Panc1 (cell line): ENCODE data around the gene TMUB1. TPM values are rescaled to one million over a fixed set of nuclear protein-coding genes. Genes with fewer than 3 reads are reported as not detected.

Experiments used
- ATAC-seq: fragments of 200-7000 bp; cut with Tn5 transposase; 2 replicates; pipeline ENCODE4 v1.9.1; 2020; ENCODE audit warnings: mild to moderate bottlenecking, moderate library complexity
- BruUV-seq: library from RNA; stranded (reverse); fragments of 400-500 nt; replicated peaks from 2 replicates; lab custom pipeline; 2021; lab: Mats Ljungman, UMichigan
- CTCF ChIA-PET: fragments of 300-600 bp; sonication (Branson Sonifier 250); formaldehyde crosslinking; loops from one replicate; lab custom pipeline; 2022; ENCODE audit warnings: antibody characterized with exemption; lab: Charles Lee
- POLR2A ChIA-PET: fragments of 300-600 bp; sonication (Branson Sonifier 250); formaldehyde crosslinking; loops from one replicate; lab custom pipeline; 2022; ENCODE audit warnings: antibody characterized with exemption; lab: Charles Lee
- DNase-seq: peaks from one replicate; pipeline ENCODE4 v3.0.0-alpha.2; 2010; ENCODE audit warnings: low read depth, low spot score
- H3K27ac ChIP-seq: 2 replicates; pipeline ENCODE4 v1.5.1; 2011; ENCODE audit warnings: mild to moderate bottlenecking, low read length, inconsistent platforms
- H3K27me3 ChIP-seq: fragments of 200-500 bp; sonication (Bioruptor generic); 2 replicates; pipeline ENCODE4 v1.6.0; 2014; ENCODE audit warnings: low read length, inconsistent platforms; ENCODE audit not compliant: control insufficient read depth, insufficient read depth
- H3K36me3 ChIP-seq: fragments of 200-500 bp; sonication (Bioruptor generic); 2 replicates; pipeline ENCODE4 v1.5.1; 2014; ENCODE audit warnings: inconsistent platforms, mild to moderate bottlenecking, low read length, moderate library complexity; ENCODE audit not compliant: control insufficient read depth, insufficient read depth
- H3K4me1 ChIP-seq: 2 replicates; pipeline ENCODE4 v1.5.1; 2011; ENCODE audit warnings: inconsistent platforms, mild to moderate bottlenecking, low read length, moderate library complexity; ENCODE audit not compliant: control insufficient read depth, insufficient read depth
- H3K4me3 ChIP-seq, 2 experiments: 2 replicates each; pipeline ENCODE4 v1.5.1; 2011 to 2012; ENCODE audit warnings: low read depth in 2 of 2, low read length in 2 of 2, mild to moderate bottlenecking in 2 of 2, inconsistent platforms in 1 of 2, moderate library complexity in 1 of 2
- H3K9me3 ChIP-seq: fragments of 200-500 bp; sonication (Bioruptor generic); 2 replicates; pipeline ENCODE4 v1.5.1; 2014; ENCODE audit warnings: low read depth, mild to moderate bottlenecking, inconsistent platforms, low read length, moderate library complexity; ENCODE audit not compliant: control insufficient read depth, insufficient read depth
- POLR2AphosphoS5 ChIP-seq: IDR thresholded peaks from 2 replicates; pipeline ENCODE4 v1.6.1; 2012; ENCODE audit warnings: mild to moderate bottlenecking, low read depth, low read length, moderate library complexity
- REST ChIP-seq, 2 experiments: IDR thresholded peaks; 2 replicates each; pipeline ENCODE4 v1.6.1; 2011 to 2012; ENCODE audit warnings: low read depth in 2 of 2, control low read depth in 1 of 2, low read length in 1 of 2, mild to moderate bottlenecking in 1 of 2, moderate library complexity in 1 of 2; ENCODE audit not compliant: insufficient read depth in 1 of 2
- SIN3A ChIP-seq: IDR thresholded peaks from 2 replicates; pipeline ENCODE4 v1.6.1; 2012; ENCODE audit warnings: low read depth, mild to moderate bottlenecking, low read length, moderate library complexity, borderline replicate concordance; ENCODE audit not compliant: insufficient read depth
- TCF7L2 ChIP-seq: IDR thresholded peaks from 2 replicates; pipeline ENCODE4 v1.6.1; 2011; ENCODE audit warnings: mild to moderate bottlenecking, low read depth, low read length, inconsistent platforms
- in situ Hi-C: cut with HindIII; loops from 2 replicates; pipeline ENCODE4 v1.10.0; 2016; ENCODE audit warnings: low sequenced_read_pairs, low pct_unique_long_range_greater_than_20kb
- intact Hi-C: fragments of 100-400 bp; cut with micrococcal nuclease; formaldehyde crosslinking; loops from one replicate; pipeline ENCODE4 v1.10.0; 2022; ENCODE audit not compliant: unreplicated experiment
- total RNA-seq: library from RNA; stranded (reverse); gene quantifications from one replicate; pipeline ENCODE4 v1.2.1, GENCODE V29; 2021; ENCODE audit not compliant: unreplicated experiment
- TF ChIP-seq, protein P1 (sequence below): fragments of 450-650 bp; IDR thresholded peaks from 2 replicates; pipeline ENCODE4 v1.5.1; 2017; ENCODE audit warnings: mild to moderate bottlenecking

TMUB1 gene
- total RNA-seq, 1 experiment from 2014 or later = 112 TPM

DNA sequence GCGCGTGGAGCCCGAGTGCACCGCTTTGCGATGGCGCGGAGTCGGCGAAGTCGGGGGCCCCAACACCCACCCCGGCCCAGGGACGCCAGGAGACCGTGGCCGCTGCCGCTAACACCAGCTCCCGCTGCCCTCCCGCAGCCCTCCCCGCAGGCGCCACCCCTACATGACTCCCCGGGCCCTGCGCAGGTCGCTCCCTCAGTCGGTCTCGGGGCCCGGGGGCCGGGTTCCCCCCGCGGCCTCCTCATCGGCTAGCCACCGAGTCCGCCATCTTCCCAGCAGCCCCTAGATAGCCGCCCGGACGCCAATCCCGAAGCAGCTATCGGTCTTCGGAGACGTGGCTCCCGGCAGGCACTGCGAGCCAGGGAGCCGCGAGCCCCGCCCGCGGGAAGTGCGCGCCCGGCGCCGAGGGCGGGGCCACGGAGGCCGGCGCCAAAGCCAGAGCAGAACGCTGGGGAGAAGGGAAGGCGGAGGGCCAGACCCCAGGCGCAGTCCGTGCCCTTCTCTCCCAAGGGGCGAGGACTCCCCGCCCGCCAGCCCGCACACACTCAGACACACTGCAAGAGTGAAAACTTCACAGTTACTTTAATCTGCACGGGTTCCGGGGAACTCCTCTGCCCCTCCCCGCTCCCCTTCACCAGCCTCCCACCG, 2.6 kb downstream of the TMUB1 start, which contains the start of gene FASTK:
Gene FASTK (minus strand): TSS at position 288 of the 648 bp plus-strand sequence. CDS start 43 bp downstream, at position 245.
- Histone ChIP-seq H3K27me3 (no peaks in the 10 kb centered on the region), H3K4me1 (peaks cover 54% of the 10 kb centered on the region), H3K9me3 (no peaks in the 10 kb centered on the region), H3K27ac (peak within 1 kb of the TSS; percentile 91), H3K36me3 (no peaks in the 10 kb centered on the region), H3K4me3 (peak within 1 kb of the TSS; percentile 74 to 93)
- ChIA-PET POLR2A (interaction anchor here (1.0 kb wide), 1 partner anchor 10 kb away, joined by 4 read pairs; no protein-coding TSS in a partner anchor), CTCF (interaction anchor here (0.9 kb wide), 1 partner anchor 71 kb away, joined by 3 read pairs; no protein-coding TSS in a partner anchor)
- DNase-seq (no peak), ATAC-seq (peak; percentile 62)
- intact Hi-C loops = no loop called here
- no TSS peak for BruUV-seq
- no peak for TF ChIP-seq SIN3A
- TF ChIP-seq TCF7L2 = no peak
- TF ChIP-seq, protein P1, sequence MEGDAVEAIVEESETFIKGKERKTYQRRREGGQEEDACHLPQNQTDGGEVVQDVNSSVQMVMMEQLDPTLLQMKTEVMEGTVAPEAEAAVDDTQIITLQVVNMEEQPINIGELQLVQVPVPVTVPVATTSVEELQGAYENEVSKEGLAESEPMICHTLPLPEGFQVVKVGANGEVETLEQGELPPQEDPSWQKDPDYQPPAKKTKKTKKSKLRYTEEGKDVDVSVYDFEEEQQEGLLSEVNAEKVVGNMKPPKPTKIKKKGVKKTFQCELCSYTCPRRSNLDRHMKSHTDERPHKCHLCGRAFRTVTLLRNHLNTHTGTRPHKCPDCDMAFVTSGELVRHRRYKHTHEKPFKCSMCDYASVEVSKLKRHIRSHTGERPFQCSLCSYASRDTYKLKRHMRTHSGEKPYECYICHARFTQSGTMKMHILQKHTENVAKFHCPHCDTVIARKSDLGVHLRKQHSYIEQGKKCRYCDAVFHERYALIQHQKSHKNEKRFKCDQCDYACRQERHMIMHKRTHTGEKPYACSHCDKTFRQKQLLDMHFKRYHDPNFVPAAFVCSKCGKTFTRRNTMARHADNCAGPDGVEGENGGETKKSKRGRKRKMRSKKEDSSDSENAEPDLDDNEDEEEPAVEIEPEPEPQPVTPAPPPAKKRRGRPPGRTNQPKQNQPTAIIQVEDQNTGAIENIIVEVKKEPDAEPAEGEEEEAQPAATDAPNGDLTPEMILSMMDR = no peak
- TF ChIP-seq POLR2AphosphoS5 = peak; percentile 91
- in situ Hi-C loops = no loop called here

- CTCF ChIA-PET = no interaction called here
- in situ Hi-C loops (no loop called here), intact Hi-C loops (no loop called here)
- Histone ChIP-seq H3K4me1 (peaks cover 54% of the 10 kb centered on the region), H3K9me3 (no peaks in the 10 kb centered on the region), H3K27ac (peak overlapping the region; percentile 91), H3K4me3 (peak overlapping the region; percentile 74 to 93), H3K27me3 (no peaks in the 10 kb centered on the region), H3K36me3 (no peaks in the 10 kb centered on the region)
- TF ChIP-seq TCF7L2 = no peak
- no peak for TF ChIP-seq SIN3A
- TF ChIP-seq POLR2AphosphoS5 = no peak
- TF ChIP-seq, protein P1 = no peak
- no peak for TF ChIP-seq REST (IDR thresholded peaks at IDR 0.05; ENCODE audit: insufficient read depth in 1 of 2, low read depth in 2 of 2, low read length in 1 of 2)
- DNase-seq (no peak), ATAC-seq (no peak)
- POLR2A ChIA-PET = interaction anchor here (1.0 kb wide), 1 partner anchor 10 kb away, joined by 4 read pairs; no protein-coding TSS in a partner anchor
- BruUV-seq = TSS peak; percentile 71
These were observed 3.2 kb downstream of the TMUB1 start for GRCh38 chr7:151080067-151080521.
